GM21423 (cell line): Measurements from ENCODE around the gene TXNRD2.

Source experiments
- ATAC-seq: cut with Tn5 transposase; IDR thresholded peaks from one replicate; pipeline ENCODE4 v1.9.1; 2021; ENCODE audit warnings: mild to moderate bottlenecking, moderate library complexity; ENCODE audit not compliant: unreplicated experiment

The TXNRD2 gene

GRCh38 chr22:19879246-19879570 lies 62.4 kb downstream of the TXNRD2 start:
- ATAC-seq = no peak

GRCh38 chr22:19878461-19879245 lies 63.0 kb downstream of the TXNRD2 start:
- no peak for ATAC-seq

DNA sequence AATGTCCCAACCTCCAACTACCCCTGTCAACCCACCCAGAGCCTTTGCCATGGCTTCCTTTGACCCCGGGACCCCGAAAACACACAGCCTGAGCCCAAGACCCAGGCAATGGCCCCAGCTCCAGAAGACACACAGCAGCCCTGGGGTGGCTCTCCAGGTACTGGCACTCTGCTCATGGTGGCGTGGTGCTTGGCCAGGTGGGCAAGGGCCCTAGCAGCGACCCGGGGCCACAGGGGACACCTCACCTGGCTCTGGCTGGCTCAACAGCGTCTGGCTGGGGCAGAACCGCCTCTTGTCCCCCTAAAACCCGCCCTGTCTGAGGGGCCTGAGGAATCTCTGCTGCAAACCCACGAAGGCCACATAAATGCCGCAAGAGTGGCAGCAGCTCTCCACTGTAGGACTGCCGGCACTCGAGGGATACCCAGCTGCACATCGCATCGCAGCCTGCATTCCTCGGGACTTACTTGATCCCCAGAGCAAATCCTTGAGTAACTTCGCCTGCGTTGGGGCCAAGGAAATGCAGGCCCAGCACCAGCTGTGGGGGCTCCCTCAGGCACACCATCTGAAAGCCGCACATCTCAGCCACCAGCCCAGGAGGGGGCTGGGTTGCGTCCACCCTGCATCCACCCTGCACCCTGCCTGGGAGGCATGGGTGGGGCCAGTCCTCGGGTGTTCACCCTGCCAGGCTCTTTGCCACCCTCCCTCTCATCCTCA lies 63.8 kb downstream of the TXNRD2 start:
- no peak for ATAC-seq

- ATAC-seq = no peak
Measured at GRCh38 chr22:19876941-19877625, 64.5 kb downstream of the TXNRD2 start.

DNA sequence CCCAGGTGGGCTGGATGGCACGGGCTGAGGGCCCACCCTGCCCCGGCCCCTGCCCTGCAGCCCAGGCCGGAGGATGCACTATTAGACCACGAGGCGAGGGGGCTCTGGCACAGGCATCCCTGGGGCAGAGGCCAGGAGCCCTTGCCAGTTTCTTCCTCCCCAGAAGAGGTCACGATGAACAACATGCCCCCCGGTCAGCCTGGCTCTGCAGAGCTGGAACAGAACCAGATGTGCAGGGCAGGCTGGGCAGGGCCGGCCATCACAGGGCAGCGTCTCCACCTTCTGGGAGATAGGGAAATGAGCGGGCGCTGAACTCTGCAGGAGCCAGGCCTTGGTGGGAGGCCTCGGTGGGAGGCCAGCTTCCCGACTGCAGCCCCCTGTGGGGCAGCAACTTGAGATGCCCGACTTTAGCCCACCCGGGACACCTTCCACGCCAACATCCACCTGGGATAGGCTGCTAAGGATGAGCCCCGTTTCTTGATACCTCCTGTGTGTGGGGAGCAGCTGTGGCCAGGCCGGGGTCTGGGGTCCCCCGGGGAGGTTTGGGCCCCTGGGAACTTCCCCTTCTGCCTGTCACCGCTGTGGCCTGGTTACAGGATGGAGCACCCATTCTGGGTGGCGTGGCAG lies 65.2 kb downstream of the TXNRD2 start:
- no peak for ATAC-seq

GRCh38 chr22:19875531-19876313 lies 65.9 kb downstream of the TXNRD2 start:
- ATAC-seq = no peak

- ATAC-seq = no peak
Measured at GRCh38 chr22:19875061-19875530, 66.5 kb downstream of the TXNRD2 start.

DNA sequence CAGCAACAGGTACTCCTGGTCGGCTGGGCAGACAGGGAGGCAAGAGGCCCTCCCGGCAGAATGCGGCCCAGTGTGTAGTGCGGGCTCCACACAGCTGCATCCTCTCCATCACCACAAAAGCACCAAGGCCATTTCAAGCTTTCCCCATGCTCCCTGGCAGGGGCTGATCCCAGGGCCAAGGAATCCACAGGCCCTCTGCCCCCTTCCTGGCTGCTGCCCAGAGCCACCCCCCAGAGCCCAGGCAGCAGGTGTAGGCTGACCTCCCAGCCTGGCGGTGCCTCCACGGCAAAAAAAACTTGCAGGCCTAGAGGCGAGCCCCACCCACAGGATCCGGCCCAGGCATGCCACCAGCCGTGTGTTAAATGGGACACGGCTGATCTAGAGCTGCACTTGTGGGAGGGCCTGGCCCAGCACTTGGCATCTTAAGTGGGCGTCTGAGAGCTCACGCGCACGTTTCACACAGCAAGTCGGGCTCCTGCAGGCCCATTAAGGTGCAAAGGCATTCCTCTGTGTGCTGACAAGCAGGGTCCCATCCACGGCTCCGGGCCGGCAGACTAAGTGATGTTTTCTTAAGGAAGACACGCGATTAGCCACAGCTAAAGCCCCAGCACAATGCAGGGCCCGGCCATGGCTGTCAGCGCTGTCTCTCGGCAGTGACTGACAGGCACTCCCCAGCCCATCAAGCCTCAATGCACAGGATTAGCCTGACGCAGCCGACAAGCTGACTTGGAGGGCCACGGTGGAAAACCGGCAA lies 67.1 kb downstream of the TXNRD2 start:
- ATAC-seq = no peak

- no peak for ATAC-seq
Measured at GRCh38 chr22:19873960-19874306, 67.7 kb downstream of the TXNRD2 start.

- no peak for ATAC-seq
Measured at GRCh38 chr22:19873138-19873959, 68.3 kb downstream of the TXNRD2 start.

DNA sequence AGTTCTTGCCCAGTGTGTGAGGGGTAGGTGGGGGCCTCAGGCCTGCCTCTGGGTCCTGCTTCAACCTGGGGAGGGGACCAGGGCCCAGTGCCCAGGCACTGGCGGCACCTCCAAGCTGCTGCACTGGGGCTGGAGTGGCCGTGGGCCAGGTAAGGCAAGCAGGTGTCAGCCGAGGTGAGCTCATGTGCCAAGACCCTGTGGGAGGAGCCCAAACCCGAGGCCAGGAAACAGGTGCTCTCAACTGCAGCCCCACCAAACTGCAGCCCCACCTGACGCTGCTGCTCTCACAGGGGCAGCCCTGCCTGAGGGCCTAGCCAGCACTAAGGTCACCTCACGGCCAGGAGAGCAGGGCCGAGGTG lies 68.9 kb downstream of the TXNRD2 start:
- ATAC-seq = no peak

- no peak for ATAC-seq
Measured at GRCh38 chr22:19871845-19872778, 69.5 kb downstream of the TXNRD2 start.

DNA sequence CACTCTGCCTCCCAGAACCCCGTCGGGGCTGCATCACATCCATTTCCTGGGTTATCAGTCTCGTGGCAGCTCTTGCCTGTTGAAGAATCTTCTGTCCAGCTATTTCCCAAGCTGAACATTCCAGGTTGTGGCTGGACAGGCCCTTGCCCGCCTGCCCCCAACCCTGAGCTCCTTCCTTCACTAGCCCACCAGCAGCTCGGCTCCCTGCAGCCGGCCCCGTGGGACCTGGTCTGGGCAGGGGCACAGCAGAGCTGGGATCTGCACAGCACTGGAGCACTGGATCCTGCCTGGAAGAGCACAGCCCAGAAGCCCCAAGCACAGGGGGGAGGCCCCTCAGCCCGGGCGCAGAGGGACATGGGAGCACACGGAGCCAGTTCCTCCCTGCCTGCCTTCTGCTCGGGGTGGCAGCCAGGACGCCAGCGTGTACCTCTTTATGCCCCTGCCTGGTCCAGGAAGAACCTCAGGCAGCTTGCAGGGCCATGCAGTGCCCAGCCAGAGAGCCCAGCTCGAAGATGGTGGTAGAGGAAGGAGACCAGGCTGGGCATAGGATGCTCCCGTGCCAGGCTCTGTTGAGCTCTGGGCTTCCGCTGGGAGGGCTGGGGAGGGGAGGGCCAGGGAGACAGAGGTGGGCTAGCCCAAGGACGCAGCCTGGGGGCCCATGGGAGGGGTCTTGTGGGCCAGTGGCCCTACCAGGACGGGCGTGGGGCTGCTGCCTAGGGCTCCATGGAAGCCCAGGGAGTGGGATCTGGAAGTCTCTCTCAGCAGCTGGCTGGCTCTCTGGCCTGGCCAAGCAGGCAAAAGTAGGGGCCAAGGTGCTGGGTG lies 70.4 kb downstream of the TXNRD2 start:
- no peak for ATAC-seq

DNA sequence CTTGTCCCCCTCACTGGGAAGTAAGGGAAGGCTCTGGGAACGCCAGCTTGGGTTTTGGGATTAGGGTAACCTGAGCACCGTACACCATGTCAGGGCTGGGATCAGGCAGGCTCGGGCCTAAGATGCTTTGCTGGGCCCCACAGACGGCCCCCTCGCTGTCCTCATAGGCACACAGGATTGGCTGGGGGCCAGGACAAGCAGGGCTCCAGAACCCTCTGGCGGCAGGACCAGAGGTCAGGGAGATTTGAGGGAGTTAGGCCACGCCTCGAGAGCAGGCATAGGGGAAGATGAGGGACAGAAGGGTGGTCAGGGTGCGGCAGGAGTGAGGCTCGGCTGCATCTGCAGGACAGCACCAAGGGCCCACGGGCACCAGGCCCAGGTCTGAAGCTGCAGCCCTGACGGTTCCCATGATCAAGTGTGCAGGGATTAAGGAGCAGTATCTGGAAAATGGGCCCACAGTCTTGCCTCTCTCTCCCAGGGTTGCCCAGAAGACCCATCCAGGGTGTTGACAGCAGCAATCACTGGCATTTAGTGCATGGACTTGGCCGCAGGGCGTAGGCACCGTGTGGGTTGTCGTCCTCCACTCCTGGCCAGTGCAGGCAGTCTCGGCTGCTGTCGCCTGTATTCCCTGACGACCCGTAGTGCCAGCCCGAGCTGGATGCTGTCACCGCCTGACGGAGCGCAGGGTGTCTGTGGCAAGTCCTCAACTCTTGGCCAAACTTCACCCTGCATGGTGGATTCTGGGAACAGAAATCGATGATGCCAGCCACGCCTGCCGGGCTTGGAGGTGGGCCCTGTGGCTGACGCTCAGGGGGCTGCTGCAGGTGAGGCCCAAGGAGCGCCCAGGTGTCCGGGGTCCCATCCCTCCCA lies 71.2 kb downstream of the TXNRD2 start:
- no peak for ATAC-seq

- ATAC-seq = no peak
Measured at GRCh38 chr22:19869497-19870152, 72.0 kb downstream of the TXNRD2 start.
